ENCODE measurements around the gene MAN1A1. TPM values are rescaled to one million over a fixed set of nuclear protein-coding genes. Genes with fewer than 3 reads are reported as not detected.

MAN1A1 gene
- total and polyA plus RNA-seq, 2 of the 4 experiments (the other 2 are of a cell fraction) = 5.9 to 6.4 TPM

DNA sequence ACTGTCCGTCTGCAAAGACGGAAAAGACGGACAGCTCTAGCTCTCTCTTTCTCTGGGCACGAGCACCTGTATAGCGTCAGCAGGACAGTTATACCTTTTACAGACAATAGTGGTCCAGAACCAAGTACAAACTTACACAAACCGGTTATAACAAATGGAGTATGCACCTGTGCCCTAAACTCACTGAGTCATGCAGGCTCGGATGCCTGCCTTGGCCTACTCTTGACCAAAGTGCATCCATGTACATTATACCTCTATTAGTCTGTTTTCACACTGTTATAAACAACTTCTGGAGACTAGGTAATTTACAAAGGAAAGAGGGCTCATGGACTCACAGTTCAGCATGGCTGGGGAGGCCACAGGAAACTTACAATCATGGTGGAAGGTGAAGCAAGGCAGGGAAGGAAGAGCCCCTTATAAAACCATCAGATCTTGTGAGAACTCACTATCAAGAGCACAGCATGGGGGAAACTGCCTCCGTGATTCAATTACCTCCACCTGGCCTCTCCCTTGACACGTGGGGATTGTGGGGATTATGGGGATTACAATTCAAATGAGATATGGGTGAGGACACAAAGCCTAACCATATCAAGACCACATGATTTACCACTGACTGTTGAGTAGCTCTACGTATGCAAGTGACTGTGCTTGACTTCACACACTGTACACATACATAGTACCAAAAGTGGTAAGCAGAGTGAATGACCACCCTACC, 23.1 kb downstream of the MAN1A1 start:
- 91% methylated on average over 5 of the region's 10 CpGs; no CpG with 5 or more reads in 1 of the 2 experiments for WGBS, 2 experiments (ENCODE audit: extremely low coverage in 2 of 2, insufficient read length in 1 of 2)
- Histone ChIP-seq H3K27me3 (ENCODE audit: control insufficient read depth, insufficient read depth, low read length) (no peaks in the 10 kb centered on the region), H3K9ac (ENCODE audit: low read depth, low read length) (no peak overlapping the region), H2BK20ac (ENCODE audit: low read depth, low read length) (no peak overlapping the region), H3K9me3 (ENCODE audit: control insufficient read depth, insufficient read depth, low read length) (no peaks in the 10 kb centered on the region), H3K56ac (ENCODE audit: extremely low read depth, insufficient read depth, low read length) (no peak overlapping the region), H3K18ac (ENCODE audit: low read depth, low read length) (no peak overlapping the region), H3K23ac (ENCODE audit: low read depth, low read length) (no peak overlapping the region), H3K14ac (replicated peaks; ENCODE audit: low read depth, low read length) (no peak overlapping the region), H3K4me2 (ENCODE audit: low read depth, low read length) (no peak overlapping the region), H3K36me3 (ENCODE audit: control insufficient read depth, insufficient read depth, low read length) (peaks cover 3% of the 10 kb centered on the region; the same call in 1 of the 2 replicates), H2BK15ac (ENCODE audit: low read depth, low read length) (no peak overlapping the region), H3K4me1 (ENCODE audit: control insufficient read depth, insufficient read depth, low read length) (peaks cover 5% of the 10 kb centered on the region; the same call in 1 of the 2 replicates), H2AK5ac (ENCODE audit: low read depth, low read length) (no peak overlapping the region), H4K8ac (ENCODE audit: low read depth in 2 of 2, low read length in 2 of 2) (no peak overlapping the region), H2AFZ (replicated peaks; ENCODE audit: low read length, poor library complexity) (no peak overlapping the region), H4K5ac (ENCODE audit: low read depth, low read length) (no peak overlapping the region), H3K9me1 (ENCODE audit: insufficient read depth, low read length) (no peaks in the 10 kb centered on the region; the same call in 1 of the 2 replicates), H3K4me3 (ENCODE audit: insufficient read depth, low read depth, low read length) (no peak overlapping the region), H2BK120ac (ENCODE audit: low read depth, low read length) (no peak overlapping the region), H2AK9ac (replicated peaks; ENCODE audit: low read depth, low read length, poor library complexity) (no peak overlapping the region), H3K4ac (ENCODE audit: low read depth, low read length) (no peak overlapping the region), H2BK5ac (ENCODE audit: low read depth, low read length, poor library complexity, severe bottlenecking) (no peak overlapping the region), H3K79me1 (ENCODE audit: low read depth in 1 of 2, low read length in 2 of 2) (no peaks in the 10 kb centered on the region; a peak in 1 of 4 replicates), H4K20me1 (ENCODE audit: insufficient read depth, low read length) (no peaks in the 10 kb centered on the region), H4K91ac (ENCODE audit: insufficient read depth, low read depth, low read length) (no peak overlapping the region), H3K27ac (ENCODE audit: insufficient read depth, low read length) (no peak overlapping the region)
- BruUV-seq (replicated peaks) = no TSS peak
- DNase-seq (no peak), ATAC-seq (ENCODE audit: low read depth) (no peak)
- POLR2A ChIA-PET (ENCODE audit: unreplicated experiment) = no interaction called here
- TF ChIP-seq RCOR1 (IDR thresholded peaks at IDR 0.05; ENCODE audit: insufficient replicate concordance, low read length) (no peak), POLR2A (IDR thresholded peaks at IDR 0.05; ENCODE audit: low read depth, low read length) (no peak), CEBPB (IDR thresholded peaks at IDR 0.05; ENCODE audit: low read depth, low read length) (no peak), RAD21 (IDR thresholded peaks at IDR 0.05; ENCODE audit: low read length) (no peak), CHD1 (IDR thresholded peaks at IDR 0.05; ENCODE audit: low read depth, low read length) (no peak), FOS (IDR thresholded peaks at IDR 0.05; ENCODE audit: low read depth, low read length) (no peak), BHLHE40 (IDR thresholded peaks at IDR 0.05; ENCODE audit: low read depth, low read length) (no peak), SMC3 (IDR thresholded peaks at IDR 0.05; ENCODE audit: low read depth, low read length) (no peak), MAFK (IDR thresholded peaks at IDR 0.05; ENCODE audit: low read depth, low read length) (no peak), MAZ (IDR thresholded peaks at IDR 0.05; ENCODE audit: borderline replicate concordance, low read depth, low read length) (no peak), NFE2L2 (IDR thresholded peaks at IDR 0.05; ENCODE audit: low read depth, low read length) (no peak), MXI1 (IDR thresholded peaks at IDR 0.05; ENCODE audit: borderline replicate concordance, low read depth, low read length) (no peak), RFX5 (IDR thresholded peaks at IDR 0.05; ENCODE audit: low read depth, low read length) (no peak)
- TF ChIP-seq, protein P1, sequence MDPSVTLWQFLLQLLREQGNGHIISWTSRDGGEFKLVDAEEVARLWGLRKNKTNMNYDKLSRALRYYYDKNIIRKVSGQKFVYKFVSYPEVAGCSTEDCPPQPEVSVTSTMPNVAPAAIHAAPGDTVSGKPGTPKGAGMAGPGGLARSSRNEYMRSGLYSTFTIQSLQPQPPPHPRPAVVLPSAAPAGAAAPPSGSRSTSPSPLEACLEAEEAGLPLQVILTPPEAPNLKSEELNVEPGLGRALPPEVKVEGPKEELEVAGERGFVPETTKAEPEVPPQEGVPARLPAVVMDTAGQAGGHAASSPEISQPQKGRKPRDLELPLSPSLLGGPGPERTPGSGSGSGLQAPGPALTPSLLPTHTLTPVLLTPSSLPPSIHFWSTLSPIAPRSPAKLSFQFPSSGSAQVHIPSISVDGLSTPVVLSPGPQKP (IDR thresholded peaks at IDR 0.05; ENCODE audit: borderline replicate concordance, low read depth, low read length) = no peak
- TF ChIP-seq, protein P2, sequence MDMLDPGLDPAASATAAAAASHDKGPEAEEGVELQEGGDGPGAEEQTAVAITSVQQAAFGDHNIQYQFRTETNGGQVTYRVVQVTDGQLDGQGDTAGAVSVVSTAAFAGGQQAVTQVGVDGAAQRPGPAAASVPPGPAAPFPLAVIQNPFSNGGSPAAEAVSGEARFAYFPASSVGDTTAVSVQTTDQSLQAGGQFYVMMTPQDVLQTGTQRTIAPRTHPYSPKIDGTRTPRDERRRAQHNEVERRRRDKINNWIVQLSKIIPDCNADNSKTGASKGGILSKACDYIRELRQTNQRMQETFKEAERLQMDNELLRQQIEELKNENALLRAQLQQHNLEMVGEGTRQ (IDR thresholded peaks at IDR 0.05; ENCODE audit: low read depth, low read length) = no peak
- TF ChIP-seq, protein P3, sequence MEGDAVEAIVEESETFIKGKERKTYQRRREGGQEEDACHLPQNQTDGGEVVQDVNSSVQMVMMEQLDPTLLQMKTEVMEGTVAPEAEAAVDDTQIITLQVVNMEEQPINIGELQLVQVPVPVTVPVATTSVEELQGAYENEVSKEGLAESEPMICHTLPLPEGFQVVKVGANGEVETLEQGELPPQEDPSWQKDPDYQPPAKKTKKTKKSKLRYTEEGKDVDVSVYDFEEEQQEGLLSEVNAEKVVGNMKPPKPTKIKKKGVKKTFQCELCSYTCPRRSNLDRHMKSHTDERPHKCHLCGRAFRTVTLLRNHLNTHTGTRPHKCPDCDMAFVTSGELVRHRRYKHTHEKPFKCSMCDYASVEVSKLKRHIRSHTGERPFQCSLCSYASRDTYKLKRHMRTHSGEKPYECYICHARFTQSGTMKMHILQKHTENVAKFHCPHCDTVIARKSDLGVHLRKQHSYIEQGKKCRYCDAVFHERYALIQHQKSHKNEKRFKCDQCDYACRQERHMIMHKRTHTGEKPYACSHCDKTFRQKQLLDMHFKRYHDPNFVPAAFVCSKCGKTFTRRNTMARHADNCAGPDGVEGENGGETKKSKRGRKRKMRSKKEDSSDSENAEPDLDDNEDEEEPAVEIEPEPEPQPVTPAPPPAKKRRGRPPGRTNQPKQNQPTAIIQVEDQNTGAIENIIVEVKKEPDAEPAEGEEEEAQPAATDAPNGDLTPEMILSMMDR (conservative IDR thresholded peaks at IDR 0.05; ENCODE audit: low read depth, low read length) = no peak
- intact Hi-C loops (cut with micrococcal nuclease) = no loop called here
- in situ Hi-C loops (cut with MboI; ENCODE audit: low sequenced_read_pairs) = no loop called here
- dilution Hi-C loops (cut with HindIII; ENCODE audit: low sequenced_read_pairs, unreplicated experiment) = no loop called here
- CTCF ChIA-PET = no interaction called here
